ENCODE measurements around the gene PTPRN2.

The PTPRN2 gene

DNA sequence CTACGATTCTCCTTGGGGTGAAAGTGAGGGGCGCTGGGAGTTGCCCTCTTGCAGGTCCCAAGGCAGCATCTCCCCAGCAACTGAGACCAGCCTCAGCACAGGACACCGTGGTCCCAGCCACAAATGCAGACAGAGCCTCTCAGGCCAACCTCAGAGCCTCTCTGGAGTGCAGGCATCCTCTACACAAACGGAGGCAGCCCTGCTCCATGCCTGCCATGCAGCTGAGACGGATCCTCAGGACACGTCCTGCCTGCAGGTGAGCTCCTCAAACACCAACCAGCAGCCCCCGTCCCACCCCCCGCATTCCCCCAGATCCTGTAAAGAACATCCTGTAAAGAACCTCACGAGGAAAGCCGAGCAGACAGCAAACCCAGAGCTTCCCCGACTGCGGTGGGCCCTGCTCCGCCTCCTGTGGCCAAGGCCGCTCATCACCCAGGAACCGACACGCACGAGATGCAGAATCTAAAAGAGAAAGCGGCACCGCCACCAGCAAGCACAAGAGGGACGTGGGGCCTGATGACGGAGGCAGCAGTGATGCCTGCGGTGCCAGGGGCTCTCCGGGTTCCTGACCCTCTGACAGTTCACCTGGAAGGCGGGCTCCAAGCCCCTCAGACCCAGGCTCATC, 186.9 kb downstream of the PTPRN2 start:
- no peak for DNase-seq (ENCODE audit: low read depth)

- no peak for DNase-seq (ENCODE audit: low read depth)
These were observed 187.9 kb downstream of the PTPRN2 start for GRCh38 chr7:158399762-158400161.

DNA sequence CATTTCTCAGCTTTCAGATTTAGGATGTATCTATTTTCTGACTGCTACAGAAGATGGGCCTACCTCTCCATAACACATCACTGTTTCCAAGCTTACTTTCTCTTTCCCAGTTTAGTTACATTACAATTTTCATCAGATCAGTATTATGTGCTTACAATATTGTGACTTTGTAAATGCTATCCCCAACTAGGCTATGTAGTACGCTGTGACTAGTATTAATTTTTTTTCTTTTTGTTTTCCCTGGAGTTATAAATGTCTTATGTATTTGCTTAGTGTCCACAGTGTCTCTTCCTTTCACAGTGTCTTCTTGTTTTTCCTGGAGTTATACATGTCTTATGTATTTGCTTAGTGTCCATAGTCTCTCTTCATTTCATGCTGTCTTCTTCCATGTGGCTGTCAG, 188.9 kb downstream of the PTPRN2 start:
- no peak for DNase-seq (ENCODE audit: low read depth)

- DNase-seq (ENCODE audit: low read depth) = no peak
These were observed 189.7 kb downstream of the PTPRN2 start for GRCh38 chr7:158397885-158398284.

- no peak for DNase-seq (ENCODE audit: low read depth)
These were observed 190.4 kb downstream of the PTPRN2 start for GRCh38 chr7:158396982-158397862.

- DNase-seq (ENCODE audit: low read depth) = no peak
These were observed 191.2 kb downstream of the PTPRN2 start for GRCh38 chr7:158396301-158396905.

DNA sequence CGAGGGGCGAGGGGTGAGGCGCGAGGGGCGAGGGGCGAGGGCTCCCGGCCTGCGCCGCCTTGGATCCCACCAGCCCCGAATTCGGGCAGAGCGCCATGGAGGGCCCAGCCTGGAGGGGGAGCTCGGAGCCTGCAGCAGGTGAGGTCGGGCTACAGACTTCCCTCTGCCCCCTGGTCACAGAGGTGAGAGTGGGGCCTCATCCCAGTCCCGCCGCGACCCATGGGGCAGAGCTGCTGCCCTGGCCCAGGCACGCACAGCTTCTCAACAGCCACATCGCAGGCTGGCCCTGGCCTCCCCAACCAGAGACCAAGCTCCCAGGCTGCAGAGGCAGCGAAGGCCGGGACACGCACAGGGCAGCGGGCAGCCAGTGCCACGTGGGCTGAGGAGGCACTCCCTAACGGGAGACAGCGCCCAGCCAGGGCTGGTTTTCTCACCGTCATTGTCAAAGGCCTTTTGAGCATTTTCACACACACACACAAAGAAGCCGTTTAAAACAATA, 191.8 kb downstream of the PTPRN2 start:
- no peak for DNase-seq (ENCODE audit: low read depth)

GRCh38 chr7:158395349-158395748, 192.3 kb downstream of the PTPRN2 start:
- no peak for DNase-seq (ENCODE audit: low read depth)

DNA sequence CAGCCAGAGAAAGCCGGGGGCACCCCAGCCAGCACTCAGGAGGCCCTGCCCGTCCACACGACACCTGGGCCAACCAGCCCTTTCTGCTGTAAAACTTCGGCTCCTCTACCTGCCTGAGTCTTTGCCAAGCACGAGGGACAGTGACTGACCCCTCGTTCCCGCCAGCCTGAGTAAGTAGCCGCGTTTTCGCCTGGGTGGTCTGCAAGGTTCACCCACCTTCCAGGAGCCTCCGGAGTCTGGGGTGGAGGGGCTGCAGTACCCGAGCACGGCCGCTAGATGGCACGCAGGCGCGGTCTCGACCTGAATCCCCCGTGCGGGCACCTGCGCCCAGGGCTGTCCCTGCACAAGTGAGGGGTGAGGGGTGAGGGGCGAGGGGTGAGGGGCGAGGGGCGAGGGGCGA, 192.7 kb downstream of the PTPRN2 start:
- no peak for DNase-seq (ENCODE audit: low read depth)

DNA sequence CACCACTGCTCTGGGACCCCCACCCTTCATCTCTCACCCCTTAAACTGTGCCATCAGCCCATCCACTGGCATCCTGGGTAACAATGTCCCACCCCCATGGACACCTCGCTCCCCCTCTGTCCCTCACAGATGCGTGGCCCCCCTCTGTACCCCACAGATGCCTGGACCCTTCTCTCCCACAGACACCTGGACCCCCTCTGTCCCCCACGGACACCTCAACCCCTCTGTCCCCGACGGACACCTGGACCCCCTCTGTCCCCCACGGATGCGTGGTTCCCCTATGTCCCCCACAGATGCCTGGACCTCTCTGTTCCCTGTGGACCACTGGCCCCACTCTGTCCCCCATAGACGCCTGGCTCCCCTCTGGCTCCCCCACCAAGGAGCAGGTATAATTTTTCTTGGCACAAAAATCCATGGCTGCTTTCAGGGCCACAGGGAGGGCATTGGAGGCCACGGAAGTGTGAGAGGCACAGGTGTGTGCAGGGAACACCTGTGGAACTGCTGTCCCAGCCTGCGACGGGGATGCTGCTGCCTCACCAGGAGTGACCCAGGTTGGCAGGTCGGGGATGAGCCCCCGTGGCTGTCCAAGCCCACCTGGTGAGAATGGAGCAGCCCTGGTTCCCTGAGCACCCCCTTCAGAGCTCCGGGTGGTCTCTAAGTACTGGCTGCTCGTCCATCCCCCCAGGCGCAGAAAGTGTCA, 193.5 kb downstream of the PTPRN2 start:
- DNase-seq (ENCODE audit: low read depth) = no peak

DNA sequence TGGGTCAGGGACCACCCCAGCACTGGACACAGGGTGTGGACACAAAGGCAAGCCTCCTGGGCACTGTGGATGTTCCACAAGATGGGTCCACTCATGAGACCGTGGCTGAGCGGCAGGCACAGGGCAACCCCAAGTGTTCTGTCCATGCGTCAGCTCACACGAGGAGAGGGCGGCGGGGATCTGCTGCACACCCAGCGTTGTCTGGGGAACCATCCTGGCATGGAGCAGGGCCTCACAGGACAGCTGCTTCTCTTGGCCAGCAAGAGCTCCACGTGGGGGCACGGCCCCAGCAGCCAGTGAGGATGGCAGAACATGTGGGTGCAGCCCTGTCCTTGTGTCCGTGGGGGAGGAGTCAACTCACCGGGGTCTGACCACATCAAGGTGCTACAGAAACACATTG, 195.4 kb downstream of the PTPRN2 start:
- no peak for DNase-seq (ENCODE audit: low read depth)

GRCh38 chr7:158391541-158391940, 196.1 kb downstream of the PTPRN2 start:
- DNase-seq (ENCODE audit: low read depth) = no peak

GRCh38 chr7:158391141-158391540, 196.5 kb downstream of the PTPRN2 start:
- no peak for DNase-seq (ENCODE audit: low read depth)

DNA sequence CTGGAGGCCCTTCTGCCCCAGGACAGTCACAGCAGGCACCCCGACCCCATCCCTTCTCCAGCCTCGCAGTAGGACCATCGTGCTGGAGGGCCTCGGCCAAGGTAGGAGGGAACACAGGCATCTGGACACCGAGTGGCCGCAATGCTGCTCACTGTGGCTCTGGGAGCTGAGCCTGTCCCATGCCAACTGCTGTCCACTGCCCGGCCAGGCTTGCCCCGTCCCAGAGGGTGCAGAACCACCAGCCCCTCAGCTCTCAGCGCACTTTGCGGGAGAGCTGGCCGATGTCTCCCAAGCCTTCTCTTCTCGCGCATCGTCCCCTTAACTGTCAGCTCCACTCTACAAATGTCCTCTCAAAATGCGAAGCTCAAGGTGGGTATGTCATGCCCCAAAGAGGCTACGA, 197.2 kb downstream of the PTPRN2 start:
- no peak for DNase-seq (ENCODE audit: low read depth)

GRCh38 chr7:158389514-158390425, 197.9 kb downstream of the PTPRN2 start:
- DNase-seq (ENCODE audit: low read depth) = no peak

DNA sequence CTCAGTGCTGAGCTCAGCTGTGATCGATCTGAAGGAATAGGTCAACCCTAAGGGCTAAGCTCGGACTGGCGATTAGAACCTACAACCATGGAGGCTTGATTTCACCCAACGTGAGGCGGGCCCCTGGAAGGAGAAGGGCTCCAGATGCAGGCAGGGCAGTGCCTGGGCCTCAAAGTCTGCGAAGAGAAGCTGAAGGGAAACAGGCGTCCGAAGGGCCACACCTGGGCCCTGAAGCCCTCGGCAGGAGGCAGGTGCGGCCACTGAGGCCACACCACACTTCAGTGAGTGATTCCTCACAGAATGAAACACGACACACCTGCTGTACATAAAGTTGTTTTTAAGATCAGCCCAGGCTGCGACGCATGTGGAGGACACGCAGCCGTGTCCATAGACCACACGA, 198.7 kb downstream of the PTPRN2 start:
- DNase-seq (ENCODE audit: low read depth) = no peak

DNA sequence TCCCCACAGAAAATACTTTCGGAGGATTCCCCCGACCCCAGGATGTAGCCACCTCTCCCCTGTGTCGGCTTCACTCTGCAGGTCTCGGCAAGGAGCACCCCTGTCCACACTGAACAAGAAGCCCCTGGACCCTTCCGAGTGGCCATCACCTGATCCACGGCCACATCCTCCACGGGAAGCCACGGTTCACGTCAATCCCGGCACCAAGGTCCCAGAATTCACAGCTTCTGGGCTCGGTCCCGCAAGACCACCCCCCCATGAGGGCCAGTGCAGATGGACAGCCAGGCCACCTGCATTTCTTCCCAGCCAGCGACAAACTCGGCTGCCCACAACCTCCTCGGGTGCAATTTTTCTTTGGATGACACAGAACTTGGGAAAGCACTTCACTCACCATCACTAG, 199.6 kb downstream of the PTPRN2 start:
- no peak for DNase-seq (ENCODE audit: low read depth)

DNA sequence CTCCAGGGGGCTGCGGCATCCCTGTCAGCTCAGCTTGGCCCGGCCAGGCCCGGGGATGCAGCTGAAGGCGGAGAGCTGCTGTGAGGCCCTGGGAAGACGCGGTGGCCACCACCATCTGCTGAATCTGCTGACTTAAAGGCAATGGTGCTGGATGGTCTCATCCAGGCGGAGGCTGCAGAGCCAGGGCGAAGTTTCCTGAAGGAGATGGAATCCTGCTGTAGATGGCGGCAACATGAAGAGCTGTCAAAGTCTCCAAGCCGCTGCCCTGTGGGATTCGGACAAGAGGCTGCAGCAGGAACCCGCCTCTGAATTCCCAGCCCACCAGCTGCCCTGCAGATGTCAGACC, 200.1 kb downstream of the PTPRN2 start:
- no peak for DNase-seq (ENCODE audit: low read depth)

- DNase-seq (ENCODE audit: low read depth) = no peak
These were observed 200.6 kb downstream of the PTPRN2 start for GRCh38 chr7:158386866-158387545.

DNA sequence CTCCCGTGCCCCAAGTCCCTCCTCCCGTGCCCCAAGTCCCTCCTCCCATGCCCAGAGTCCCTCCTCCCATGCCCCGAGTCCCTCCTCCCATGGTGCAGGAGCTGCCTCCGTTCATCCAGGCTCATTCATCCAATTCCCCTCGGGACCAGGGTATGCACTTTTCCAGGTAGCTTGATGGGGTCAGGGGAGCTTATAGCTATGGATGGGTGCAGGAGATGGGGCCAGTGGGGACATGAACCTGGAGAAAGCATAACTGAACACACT, 201.3 kb downstream of the PTPRN2 start:
- DNase-seq (ENCODE audit: low read depth) = no peak
